Thymus (tissue), 14 donors: Measurements from ENCODE around the gene SLC2A3. TPM values are rescaled to one million over a fixed set of nuclear protein-coding genes. Genes with fewer than 3 reads are reported as not detected.
"Not testable (repeated sequence)": the region's sequence is repeated elsewhere in the genome, so short reads cannot be mapped to it uniquely, and the experiment has no call there.

ENCODE experiments used
- DNase-seq, 9 donors: peaks; one replicate each; pipeline ENCODE4 v3.0.0-alpha.2; 2013; ENCODE audit warnings: low spot score in 9 of 9, low read depth in 6 of 9, missing footprints in 1 of 9
- H3K27ac ChIP-seq, 2 donors: one replicate each; pipeline ENCODE4 v1.5.1; 2013; ENCODE audit warnings: control low read depth in 1 of 2, low read depth in 1 of 2, low read length in 1 of 2, mild to moderate bottlenecking in 1 of 2, moderate library complexity in 1 of 2
- H3K27me3 ChIP-seq, 2 donors: one replicate each; pipeline ENCODE4 v1.5.1; 2013; ENCODE audit warnings: low read length in 1 of 2; ENCODE audit not compliant: control insufficient read depth in 2 of 2, insufficient read depth in 1 of 2
- H3K36me3 ChIP-seq, 2 donors: one replicate each; pipeline ENCODE4 v1.5.1; 2013; ENCODE audit warnings: low read length in 1 of 2, mild to moderate bottlenecking in 1 of 2, moderate library complexity in 1 of 2; ENCODE audit not compliant: control insufficient read depth in 2 of 2, insufficient read depth in 2 of 2
- H3K4me1 ChIP-seq, 2 donors: one replicate each; pipeline ENCODE4 v1.5.1; 2013; ENCODE audit warnings: low read length in 2 of 2; ENCODE audit not compliant: control insufficient read depth in 2 of 2, insufficient read depth in 2 of 2
- H3K4me3 ChIP-seq, 2 donors: one replicate each; pipeline ENCODE4 v1.5.1; 2013; ENCODE audit warnings: low read length in 2 of 2, control low read depth in 1 of 2, mild to moderate bottlenecking in 1 of 2
- H3K9me3 ChIP-seq, 2 donors: one replicate each; pipeline ENCODE4 v1.5.1; 2013; ENCODE audit warnings: low read length in 1 of 2, mild to moderate bottlenecking in 1 of 2; ENCODE audit not compliant: control insufficient read depth in 2 of 2, insufficient read depth in 1 of 2
- WGBS: extraction: QIAGEN DNeasy Blood & Tissue Kit; methylation state at CpG from one replicate; pipeline ENCODE4 v1.1.7; 2013; 5-methylcytosine and 5-hydroxymethylcytosine counted together
- long read RNA-seq, 10 donors: transcript quantifications; one replicate each; lab custom pipeline, GENCODE V29; 2026
- polyA plus RNA-seq: library from polyadenylated mRNA; stranded (reverse); fragments of 200-250 nt; gene quantifications from one replicate; pipeline ENCODE4 v1.2.3, GENCODE V29; 2013
- total RNA-seq: library from RNA; stranded (reverse); fragments of 120-200 nt; gene quantifications from one replicate; pipeline ENCODE4 v1.2.4, GENCODE V29; 2013
- donor health status: healthy.

Gene SLC2A3
- total RNA-seq: 37.6 TPM
- 14.9 TPM for polyA plus RNA-seq
- long read RNA-seq, donor 1, partial matches to known transcripts: 0 of 1 reads
- long read RNA-seq, donor 1, other reads (novel, unspliced or antisense): 0 of 1 reads
- long read RNA-seq, donor 2: 0 reads
- long read RNA-seq, donor 3, full-length matches to known transcripts: 6 of 6 reads
- long read RNA-seq, donor 3, partial matches to known transcripts: 0 of 6 reads
- long read RNA-seq, donor 3, other reads (novel, unspliced or antisense): 0 of 6 reads
- long read RNA-seq, donor 4, partial matches to known transcripts: 0 of 2 reads
- long read RNA-seq, donor 4, other reads (novel, unspliced or antisense): 0 of 2 reads
- long read RNA-seq, donor 5, transcript SLC2A3-201 (10 exons, 3,915 nt): major isoform, 10 of 15 reads
- long read RNA-seq, donor 5, partial matches to known transcripts: 0 of 15 reads
- long read RNA-seq, donor 5, other reads (novel, unspliced or antisense): 0 of 15 reads
- long read RNA-seq, donor 6, full-length matches to known transcripts: 8 of 8 reads
- long read RNA-seq, donor 6, partial matches to known transcripts: 0 of 8 reads
- long read RNA-seq, donor 6, other reads (novel, unspliced or antisense): 0 of 8 reads
- long read RNA-seq, donor 7, full-length matches to known transcripts: 15 of 15 reads
- long read RNA-seq, donor 7, partial matches to known transcripts: 0 of 15 reads
- long read RNA-seq, donor 7, other reads (novel, unspliced or antisense): 0 of 15 reads
- long read RNA-seq, donor 8, partial matches to known transcripts: 0 of 4 reads
- long read RNA-seq, donor 8, other reads (novel, unspliced or antisense): 0 of 4 reads
- long read RNA-seq, donor 9, partial matches to known transcripts: 0 of 1 reads
- long read RNA-seq, donor 9, other reads (novel, unspliced or antisense): 0 of 1 reads
- long read RNA-seq, donor 10, partial matches to known transcripts: 0 of 3 reads
- long read RNA-seq, donor 10, other reads (novel, unspliced or antisense): 0 of 3 reads

- Histone ChIP-seq H3K27ac (peak within 1 kb of the TSS; percentile 70 to 76), H3K27me3 (no peaks in the 10 kb centered on the region), H3K4me3 (peak within 1 kb of the TSS; percentile 51 to 55), H3K9me3 (no peaks in the 10 kb centered on the region), H3K4me1 (peaks cover 10 to 26% of the 10 kb centered on the region in 2 donors), H3K36me3 (peaks cover 12 to 17% of the 10 kb centered on the region in 2 donors)
- DNase-seq: peak in 8 of 9 donors; percentile 61 to 94 (median 74)
- 8% methylated on average over 15 of the region's 15 CpGs for WGBS
Observed at GRCh38 chr12:7935590-7936581, at the start of gene SLC2A3. Gene SLC2A3 (minus strand): TSS chr12:7936187. CDS start chr12:7936034, 153 bp downstream.

- WGBS: 96% methylated on average over 5 of the region's 5 CpGs
- no peaks in the 10 kb centered on the region for H3K9me3 ChIP-seq
- DNase-seq: no peak
- no peaks in the 10 kb centered on the region for H3K27me3 ChIP-seq
- H3K27ac ChIP-seq: no peak overlapping the region
- no peak overlapping the region for H3K4me3 ChIP-seq
- H3K4me1 ChIP-seq: peaks cover 1 to 2% of the 10 kb centered on the region in 2 donors
- H3K36me3 ChIP-seq: no peaks in the 10 kb centered on the region
Observed at GRCh38 chr12:7984900-7985299, 48.9 kb upstream of the SLC2A3 start.

- not testable (repeated sequence) for DNase-seq, H3K27ac ChIP-seq, H3K4me1 ChIP-seq, H3K27me3 ChIP-seq, H3K4me3 ChIP-seq, H3K36me3 ChIP-seq, H3K9me3 ChIP-seq
- WGBS: 98% methylated on average over 1 of the region's 1 CpG
Observed at GRCh38 chr12:7983460-7983859, 47.5 kb upstream of the SLC2A3 start.

- not testable (repeated sequence) for H3K27ac ChIP-seq, H3K27me3 ChIP-seq, H3K4me1 ChIP-seq, H3K9me3 ChIP-seq, DNase-seq, H3K4me3 ChIP-seq, H3K36me3 ChIP-seq
- WGBS: 97% methylated on average over 11 of the region's 11 CpGs
Observed at GRCh38 chr12:7983019-7983418, 47.0 kb upstream of the SLC2A3 start.

- 87% methylated on average over 2 of the region's 2 CpGs for WGBS
- not testable (repeated sequence) for H3K36me3 ChIP-seq, H3K4me1 ChIP-seq, H3K27me3 ChIP-seq, H3K9me3 ChIP-seq, DNase-seq, H3K27ac ChIP-seq, H3K4me3 ChIP-seq
Observed at GRCh38 chr12:7982332-7982735, 46.3 kb upstream of the SLC2A3 start.

GRCh38 chr12:7981446-7981845, 45.5 kb upstream of the SLC2A3 start:
- H3K27ac ChIP-seq: no peak overlapping the region
- no peaks in the 10 kb centered on the region for H3K4me1 ChIP-seq
- 96% methylated on average over 4 of the region's 4 CpGs for WGBS
- H3K27me3 ChIP-seq: no peaks in the 10 kb centered on the region
- no peaks in the 10 kb centered on the region for H3K9me3 ChIP-seq
- DNase-seq: no peak
- H3K36me3 ChIP-seq: no peaks in the 10 kb centered on the region
- no peak overlapping the region for H3K4me3 ChIP-seq

GRCh38 chr12:7977351-7978124, 41.6 kb upstream of the SLC2A3 start:
- not testable (repeated sequence) for H3K4me3 ChIP-seq, H3K27ac ChIP-seq, H3K36me3 ChIP-seq, H3K9me3 ChIP-seq, H3K27me3 ChIP-seq, H3K4me1 ChIP-seq, DNase-seq
- 58% methylated on average over 11 of the region's 13 CpGs for WGBS

GRCh38 chr12:7973457-7973825, 37.5 kb upstream of the SLC2A3 start:
- Histone ChIP-seq H3K27me3 (no peaks in the 10 kb centered on the region), H3K4me1 (peaks cover 3 to 21% of the 10 kb centered on the region in 2 donors), H3K36me3 (no peaks in the 10 kb centered on the region), H3K9me3 (no peaks in the 10 kb centered on the region), H3K27ac (no peak overlapping the region), H3K4me3 (no peak overlapping the region)
- 96% methylated on average over 6 of the region's 6 CpGs for WGBS
- no peak for DNase-seq
